Natural killer cell treated with Interleukin-12 subunit alpha and Interleukin-12 subunit beta and Interleukin-15 and Interleukin-18, amount 100 ng/mL, for 72 hours (primary cell): ENCODE data around the gene HSD17B4. TPM values are rescaled to one million over a fixed set of nuclear protein-coding genes. Genes with fewer than 3 reads are reported as not detected.
"Not testable (repeated sequence)": the region's sequence is repeated elsewhere in the genome, so short reads cannot be mapped to it uniquely, and the experiment has no call there.

Experiments
- ATAC-seq, 2 donors: fragments of 150-1000 bp; cut with Tn5 transposase in 1 of 2; sonication (Bioruptor Pico), chemical (Tn5 transposase) in 1 of 2; 2 replicates each; pipeline ENCODE4 v1.10.0; 2021
- DNase-seq: peaks from one replicate; pipeline ENCODE4 v3.0.0; 2022; ENCODE audit warnings: low spot score
- H3K27ac Mint-ChIP-seq, 2 donors: 1 replicate in 1 of 2; 2 replicates in 1 of 2; pipeline ENCODE4 v1.8.0; 2022; ENCODE audit warnings: mixed read lengths in 2 of 2, mild to moderate bottlenecking in 1 of 2, moderate library complexity in 1 of 2
- H3K27me3 Mint-ChIP-seq, 2 donors: 1 replicate in 1 of 2; 2 replicates in 1 of 2; pipeline ENCODE4 v1.8.0; 2022; ENCODE audit warnings: mixed read lengths in 2 of 2
- H3K36me3 Mint-ChIP-seq: one replicate; pipeline ENCODE4 v1.8.0; 2022; ENCODE audit warnings: mixed read lengths
- H3K4me1 Mint-ChIP-seq, 2 donors: 1 replicate in 1 of 2; 2 replicates in 1 of 2; pipeline ENCODE4 v1.8.0; 2022; ENCODE audit warnings: low read depth in 2 of 2, mixed read lengths in 2 of 2, mild to moderate bottlenecking in 1 of 2
- H3K4me3 Mint-ChIP-seq: one replicate; pipeline ENCODE4 v1.8.0; 2022; ENCODE audit warnings: mixed read lengths
- H3K9me3 Mint-ChIP-seq: 2 replicates; pipeline ENCODE4 v1.8.0; 2022; ENCODE audit warnings: mixed read lengths
- total RNA-seq, 2 donors: library from RNA; stranded (reverse); gene quantifications; one replicate each; pipeline ENCODE4 v1.2.3, GENCODE V29; 2022

The HSD17B4 gene
- 100 to 1,000 TPM; 100 to 121 TPM for total RNA-seq

GRCh38 chr5:119452373-119453039 is at the start of gene HSD17B4:
TSS of gene HSD17B4 (plus strand) at chr5:119452497. CDS start at chr5:119452576, 79 bp downstream.
- H3K36me3 Mint-ChIP-seq: no peaks in the 10 kb centered on the region
- H3K27me3 Mint-ChIP-seq: peaks cover 4 to 15% of the 10 kb centered on the region in 2 donors
- peak; percentile 96 for ATAC-seq
- peaks cover 12 to 14% of the 10 kb centered on the region in 2 donors for H3K4me1 Mint-ChIP-seq
- peak within 1 kb of the TSS; percentile 81 to 86 for H3K27ac Mint-ChIP-seq
- no peaks in the 10 kb centered on the region for H3K9me3 Mint-ChIP-seq
- peak; percentile 86 for DNase-seq
- peak within 1 kb of the TSS; percentile 98 for H3K4me3 Mint-ChIP-seq

GRCh38 chr5:119402555-119402954 is 49.7 kb upstream of the HSD17B4 start:
- Mint-ChIP-seq H3K4me1 (peaks cover 38 to 51% of the 10 kb centered on the region in 2 donors), H3K27me3 (no peaks in the 10 kb centered on the region), H3K9me3 (peaks cover 5% of the 10 kb centered on the region), H3K27ac (peak overlapping the region; percentile 37 to 90), H3K4me3 (peak overlapping the region; percentile 5), H3K36me3 (peaks cover 4% of the 10 kb centered on the region)
- ATAC-seq: no peak
- no peak for DNase-seq

GRCh38 chr5:119404033-119404432 is 48.3 kb upstream of the HSD17B4 start:
- Mint-ChIP-seq H3K4me3 (no peak overlapping the region), H3K27ac (peak overlapping the region in 1 of 2 donors; percentile 63), H3K36me3 (no peaks in the 10 kb centered on the region), H3K27me3 (no peaks in the 10 kb centered on the region), H3K4me1 (peaks cover 33 to 48% of the 10 kb centered on the region in 2 donors), H3K9me3 (peaks cover 5% of the 10 kb centered on the region)
- DNase-seq: no peak
- ATAC-seq: no peak

GRCh38 chr5:119405419-119405818 is 46.9 kb upstream of the HSD17B4 start:
- peak overlapping the region; percentile 36 to 63 for H3K27ac Mint-ChIP-seq
- H3K36me3 Mint-ChIP-seq: no peaks in the 10 kb centered on the region
- ATAC-seq (peak; percentile 46 to 71), DNase-seq (no peak)
- H3K9me3 Mint-ChIP-seq: peaks cover 3% of the 10 kb centered on the region
- H3K4me1 Mint-ChIP-seq: peaks cover 39 to 53% of the 10 kb centered on the region in 2 donors
- no peaks in the 10 kb centered on the region for H3K27me3 Mint-ChIP-seq
- peak overlapping the region; percentile 14 for H3K4me3 Mint-ChIP-seq

- H3K4me1 Mint-ChIP-seq: peaks cover 52 to 64% of the 10 kb centered on the region in 2 donors
- H3K4me3 Mint-ChIP-seq: no peak overlapping the region
- no peak for ATAC-seq
- H3K27ac Mint-ChIP-seq: peak overlapping the region in 1 of 2 donors; percentile 63
- no peak for DNase-seq
- peaks cover 3% of the 10 kb centered on the region for H3K9me3 Mint-ChIP-seq
- no peaks in the 10 kb centered on the region for H3K27me3 Mint-ChIP-seq
- H3K36me3 Mint-ChIP-seq: no peaks in the 10 kb centered on the region
These were observed 45.7 kb upstream of the HSD17B4 start for GRCh38 chr5:119406551-119407110.

- DNase-seq: no peak
- peak overlapping the region; percentile 81 to 99 for H3K27ac Mint-ChIP-seq
- no peaks in the 10 kb centered on the region for H3K9me3 Mint-ChIP-seq
- H3K4me3 Mint-ChIP-seq: peak overlapping the region; percentile 64
- no peaks in the 10 kb centered on the region for H3K36me3 Mint-ChIP-seq
- peak; percentile 64 to 66 for ATAC-seq
- peaks cover 50 to 61% of the 10 kb centered on the region in 2 donors for H3K4me1 Mint-ChIP-seq
- no peaks in the 10 kb centered on the region for H3K27me3 Mint-ChIP-seq
These were observed 43.0 kb upstream of the HSD17B4 start for GRCh38 chr5:119409235-119409815.

- peak overlapping the region; percentile 93 for H3K4me3 Mint-ChIP-seq
- DNase-seq (no peak), ATAC-seq (peak; percentile 61 to 71)
- no peaks in the 10 kb centered on the region for H3K9me3 Mint-ChIP-seq
- H3K36me3 Mint-ChIP-seq: no peaks in the 10 kb centered on the region
- H3K27ac Mint-ChIP-seq: peak overlapping the region; percentile 81 to 99
- peaks cover 45 to 60% of the 10 kb centered on the region in 2 donors for H3K4me1 Mint-ChIP-seq
- no peaks in the 10 kb centered on the region for H3K27me3 Mint-ChIP-seq
These were observed 41.7 kb upstream of the HSD17B4 start for GRCh38 chr5:119410448-119411159.

GRCh38 chr5:119411361-119412278 is 40.7 kb upstream of the HSD17B4 start:
- Mint-ChIP-seq H3K27ac (peak overlapping the region; percentile 81 to 99), H3K36me3 (no peaks in the 10 kb centered on the region), H3K4me1 (peaks cover 40 to 53% of the 10 kb centered on the region in 2 donors), H3K4me3 (peak overlapping the region; percentile 93), H3K27me3 (no peaks in the 10 kb centered on the region), H3K9me3 (no peaks in the 10 kb centered on the region)
- ATAC-seq (peak; percentile 77 to 79), DNase-seq (no peak)

GRCh38 chr5:119412279-119413227 is 39.7 kb upstream of the HSD17B4 start:
- ATAC-seq: no peak
- peak overlapping the region; percentile 93 for H3K4me3 Mint-ChIP-seq
- no peaks in the 10 kb centered on the region for H3K9me3 Mint-ChIP-seq
- peak overlapping the region; percentile 81 to 99 for H3K27ac Mint-ChIP-seq
- peaks cover 44 to 52% of the 10 kb centered on the region in 2 donors for H3K4me1 Mint-ChIP-seq
- no peaks in the 10 kb centered on the region for H3K36me3 Mint-ChIP-seq
- no peak for DNase-seq
- H3K27me3 Mint-ChIP-seq: no peaks in the 10 kb centered on the region

- not testable (repeated sequence) for H3K9me3 Mint-ChIP-seq, DNase-seq, H3K4me3 Mint-ChIP-seq, ATAC-seq, H3K36me3 Mint-ChIP-seq, H3K27me3 Mint-ChIP-seq
- H3K4me1 Mint-ChIP-seq: peaks cover 46 to 53% of the 10 kb centered on the region in 2 donors
- peak overlapping the region in 1 of 2 donors; percentile 18 for H3K27ac Mint-ChIP-seq
These were observed 38.1 kb upstream of the HSD17B4 start for GRCh38 chr5:119414124-119414734.

- peaks cover 14 to 27% of the 10 kb centered on the region in 2 donors for H3K4me1 Mint-ChIP-seq
- H3K4me3 Mint-ChIP-seq: peak overlapping the region; percentile 14
These were observed 34.2 kb upstream of the HSD17B4 start for GRCh38 chr5:119417891-119418605.

More at GRCh38 chr5:119417891-119418605, 34.2 kb upstream of the HSD17B4 start:
- Mint-ChIP-seq H3K36me3 (no peaks in the 10 kb centered on the region), H3K9me3 (no peaks in the 10 kb centered on the region), H3K27me3 (no peaks in the 10 kb centered on the region), H3K27ac (no peak overlapping the region)
- no peak for ATAC-seq
- no peak for DNase-seq
